ENCODE measurements around the gene TMEM234.

Gene TMEM234

DNA sequence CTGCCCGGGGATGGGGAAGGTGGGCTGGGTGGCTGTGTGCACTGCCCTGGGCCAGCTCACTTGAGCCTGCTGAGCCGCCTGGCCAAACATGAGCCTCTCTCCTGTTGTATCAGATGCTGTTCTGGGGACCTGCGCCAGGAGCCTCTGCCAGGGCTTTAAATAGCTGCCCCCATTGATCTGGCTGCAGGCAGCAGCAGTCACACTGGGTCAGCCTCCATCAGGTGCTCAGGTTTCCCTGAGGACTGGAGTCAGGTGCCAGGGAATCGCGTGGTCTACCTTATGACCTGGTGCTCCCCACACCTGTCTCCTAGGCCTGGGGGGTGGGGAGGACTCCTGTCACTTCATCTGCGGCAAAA is 22.5 kb downstream of the TMEM234 start:
- no peak for DNase-seq (ENCODE audit: low read depth)

DNA sequence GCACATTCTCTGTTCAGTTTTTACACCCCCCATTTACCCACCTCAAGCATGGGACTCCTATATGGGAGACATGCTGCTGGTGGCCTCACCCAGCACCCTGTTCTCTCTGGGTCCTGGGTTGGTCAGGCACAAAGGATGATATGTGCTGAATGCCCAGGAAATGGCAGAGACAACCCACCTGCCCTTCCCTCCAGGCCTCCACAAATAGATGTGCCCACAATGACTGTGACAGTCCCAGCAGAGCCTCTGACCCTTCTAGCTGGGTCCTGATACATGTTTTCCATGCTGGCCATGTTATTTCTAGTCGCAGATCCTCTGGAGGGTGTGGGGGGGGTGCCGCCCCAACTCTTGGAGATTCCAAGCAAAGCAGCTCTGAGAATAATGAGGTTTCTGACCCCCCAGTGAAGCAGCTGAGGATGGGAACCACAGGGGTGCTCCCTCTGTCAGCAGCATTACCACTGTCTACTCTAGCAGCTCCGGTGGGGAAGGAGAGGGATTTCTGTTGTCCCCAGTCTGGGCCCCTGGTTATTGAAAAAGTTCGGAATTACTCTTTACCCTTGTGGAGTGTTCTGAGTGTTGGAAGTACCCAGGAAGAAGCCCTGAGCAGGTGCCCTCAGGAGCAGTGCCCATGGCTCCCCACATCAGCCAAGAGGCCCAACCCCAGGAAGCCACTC is 23.0 kb downstream of the TMEM234 start:
- DNase-seq (ENCODE audit: low read depth) = no peak

- no peak for DNase-seq (ENCODE audit: low read depth)
These were observed 23.7 kb downstream of the TMEM234 start for GRCh38 chr1:32198237-32199042.

- DNase-seq (ENCODE audit: low read depth) = no peak
These were observed 24.3 kb downstream of the TMEM234 start for GRCh38 chr1:32197837-32198236.

DNA sequence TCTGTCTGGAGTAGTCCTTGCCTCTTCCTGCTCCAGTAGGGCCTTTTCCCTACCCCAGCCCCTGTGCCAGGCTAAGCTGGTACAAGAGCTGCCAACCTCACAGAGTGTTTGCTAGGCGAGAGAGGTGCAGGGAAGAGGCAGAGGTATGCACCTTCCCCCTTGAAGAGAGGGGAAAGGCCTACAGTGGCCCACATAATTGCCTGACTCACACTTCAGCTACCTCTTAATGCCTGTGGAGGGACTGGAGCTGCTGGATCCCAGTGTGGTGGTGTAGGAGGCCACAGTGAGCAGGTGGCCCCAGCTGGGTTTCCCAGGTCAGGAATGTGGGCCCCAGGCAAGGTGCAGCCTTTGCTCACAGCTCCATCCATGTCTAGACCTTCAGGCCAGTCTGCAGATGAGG is 25.1 kb downstream of the TMEM234 start:
- DNase-seq (ENCODE audit: low read depth) = no peak

DNA sequence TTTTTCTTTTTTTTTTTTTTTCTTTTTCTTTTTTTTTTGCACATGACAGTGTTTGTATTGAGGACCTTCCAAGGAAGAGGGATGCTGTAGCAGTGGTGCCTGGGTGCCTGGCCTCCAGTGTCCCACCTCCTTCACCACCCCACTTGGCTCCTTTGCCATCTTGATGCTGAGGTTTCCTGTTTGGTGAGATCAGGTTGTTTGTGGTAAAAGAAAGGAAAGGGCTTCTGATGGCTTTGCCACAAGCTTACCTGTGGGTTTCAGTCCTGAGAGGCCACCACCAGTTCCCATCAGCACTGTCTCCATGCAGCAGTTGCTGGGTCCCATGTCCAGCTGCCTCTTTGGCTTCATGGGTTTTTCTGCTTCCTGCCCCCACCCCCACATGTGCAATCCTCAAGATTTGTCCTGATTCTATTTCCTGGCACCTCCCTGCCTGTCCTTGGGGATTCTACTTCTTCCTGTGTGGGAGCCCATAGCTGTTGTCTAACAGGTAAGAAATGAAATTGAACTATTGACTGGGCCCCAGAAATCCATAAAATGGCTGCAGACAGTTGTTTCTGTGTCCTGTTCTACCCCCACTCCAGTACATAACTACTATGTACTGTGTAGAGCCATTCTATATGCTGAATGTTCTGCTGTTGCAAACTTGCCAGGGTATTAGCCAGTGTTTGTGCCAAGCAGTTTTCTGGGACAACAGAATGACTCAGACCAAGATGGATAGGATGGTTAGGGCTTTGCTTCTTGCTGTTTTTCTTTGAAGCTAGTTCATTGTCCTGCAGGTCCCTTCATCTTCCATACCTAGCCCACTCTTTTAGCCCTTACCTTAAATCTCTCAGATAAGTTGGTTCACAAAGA is 26.0 kb downstream of the TMEM234 start:
- no peak for DNase-seq (ENCODE audit: low read depth)

DNA sequence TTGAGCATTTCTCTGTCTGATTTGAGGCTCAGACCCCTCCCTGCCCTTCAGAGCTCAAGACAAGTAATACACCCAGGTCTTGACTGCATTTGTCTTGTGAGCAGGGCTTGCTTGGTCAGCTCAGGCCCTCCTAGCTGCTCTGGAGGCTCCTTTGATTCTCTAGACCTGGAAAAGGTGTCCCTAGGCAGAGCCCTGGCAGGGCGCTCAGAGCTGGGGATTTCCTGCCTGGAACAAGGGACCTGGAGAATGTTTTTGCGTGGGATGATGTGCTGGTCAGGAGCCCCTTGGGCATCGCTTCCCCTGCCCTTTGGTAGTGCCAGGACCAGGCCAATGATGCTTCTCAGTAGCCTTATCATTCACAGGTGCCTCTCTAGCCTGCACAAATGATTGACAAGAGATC is 26.6 kb downstream of the TMEM234 start:
- DNase-seq (ENCODE audit: low read depth) = no peak

DNA sequence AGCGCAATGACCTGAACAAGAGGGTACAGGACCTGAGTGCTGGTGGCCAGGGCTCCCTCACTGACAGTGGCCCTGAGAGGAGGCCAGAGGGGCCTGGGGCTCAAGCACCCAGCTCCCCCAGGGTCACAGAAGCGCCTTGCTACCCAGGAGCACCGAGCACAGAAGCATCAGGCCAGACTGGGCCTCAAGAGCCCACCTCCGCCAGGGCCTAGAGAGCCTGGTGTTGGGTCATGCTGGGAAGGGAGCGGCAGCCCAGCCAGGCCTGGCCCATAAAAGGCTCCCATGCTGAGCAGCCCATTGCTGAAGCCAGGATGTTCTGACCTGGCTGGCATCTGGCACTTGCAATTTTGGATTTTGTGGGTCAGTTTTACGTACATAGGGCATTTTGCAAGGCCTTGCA is 27.2 kb downstream of the TMEM234 start:
- no peak for DNase-seq (ENCODE audit: low read depth)

GRCh38 chr1:32192220-32192948 is 29.8 kb downstream of the TMEM234 start:
- DNase-seq (ENCODE audit: low read depth) = no peak

- no peak for DNase-seq (ENCODE audit: low read depth)
These were observed 34.3 kb downstream of the TMEM234 start for GRCh38 chr1:32187850-32188249.

DNA sequence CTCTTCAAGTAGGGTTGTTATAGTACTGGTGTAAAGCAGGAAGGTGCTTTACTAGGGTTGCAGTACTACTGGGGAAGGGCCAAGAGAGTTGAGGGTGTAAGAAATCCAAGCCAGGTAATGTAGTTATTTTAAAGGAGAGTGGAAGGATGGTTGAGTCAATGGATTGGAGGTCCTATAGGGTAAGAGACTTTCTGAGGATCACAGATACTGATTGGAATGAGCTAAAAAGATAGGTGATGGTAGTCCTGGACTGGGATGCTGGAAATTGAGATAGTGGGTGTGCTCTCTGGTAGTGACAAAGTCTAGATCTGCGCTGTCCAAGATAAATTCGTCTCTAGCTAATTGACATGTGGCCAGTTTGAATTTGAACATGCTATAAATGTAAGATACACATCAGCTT is 35.7 kb downstream of the TMEM234 start:
- no peak for DNase-seq (ENCODE audit: low read depth)

- DNase-seq (ENCODE audit: low read depth) = no peak
These were observed 36.1 kb downstream of the TMEM234 start for GRCh38 chr1:32186077-32186476.

DNA sequence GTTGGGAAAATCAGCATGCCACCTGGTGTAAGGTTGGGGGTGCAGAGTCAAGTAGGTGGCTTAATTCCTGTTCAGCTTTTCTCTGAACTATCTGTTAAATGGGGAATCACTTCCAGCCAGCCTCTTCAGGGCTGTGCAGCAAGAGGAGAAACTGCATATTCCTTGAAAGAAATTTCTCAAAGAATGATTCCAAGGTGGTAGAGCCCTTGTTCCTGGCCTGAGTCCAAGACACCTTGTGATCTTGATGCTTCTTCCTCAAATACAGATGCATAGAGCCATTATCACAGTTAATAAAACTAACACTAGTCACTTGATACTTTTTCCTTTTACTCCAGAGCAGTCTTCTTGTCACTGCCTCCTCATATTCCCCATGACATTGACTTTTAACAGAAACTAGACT is 37.5 kb downstream of the TMEM234 start:
- DNase-seq (ENCODE audit: low read depth) = no peak

DNA sequence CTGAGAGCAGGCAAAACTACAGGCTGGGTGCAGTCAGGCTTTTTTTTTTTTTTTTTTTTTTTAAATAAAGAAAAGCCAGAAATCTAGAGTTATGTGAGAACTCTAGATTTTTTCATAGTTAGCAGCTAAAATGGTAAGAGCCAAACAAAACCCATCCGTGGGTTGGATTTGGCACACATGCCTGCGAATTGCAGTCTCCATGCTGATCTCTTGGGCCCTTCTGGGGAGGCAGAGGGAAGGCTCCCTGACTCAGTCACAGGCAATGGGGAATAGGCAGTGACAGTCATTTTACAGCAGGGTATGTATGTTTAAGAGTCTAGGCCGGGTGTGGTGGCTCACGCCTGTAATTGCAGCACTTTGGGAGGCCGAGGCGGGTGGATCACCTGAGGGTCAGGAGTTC is 40.1 kb downstream of the TMEM234 start:
- DNase-seq (ENCODE audit: low read depth) = no peak

DNA sequence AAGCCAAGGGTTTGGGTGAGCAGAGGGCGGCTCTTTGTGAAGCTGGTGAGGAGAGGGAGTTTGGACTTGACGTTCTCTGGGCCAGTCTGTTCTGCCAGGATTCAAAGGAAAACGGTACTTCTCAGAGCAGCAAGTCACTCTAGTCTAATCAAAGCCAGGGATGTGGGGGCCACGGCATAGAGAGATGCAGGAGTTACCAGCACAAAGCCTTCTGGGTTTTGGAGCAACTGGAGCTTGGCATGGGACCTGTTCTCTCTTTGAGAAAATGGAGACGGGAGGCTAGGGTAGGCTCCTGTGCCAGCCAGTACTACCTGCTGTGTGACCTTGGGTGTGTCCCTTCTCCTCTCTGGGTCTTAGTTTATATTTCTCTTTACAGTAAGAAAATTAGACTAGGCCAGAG is 40.6 kb downstream of the TMEM234 start:
- no peak for DNase-seq (ENCODE audit: low read depth)

- no peak for DNase-seq (ENCODE audit: low read depth)
These were observed 41.1 kb downstream of the TMEM234 start for GRCh38 chr1:32181065-32181464.

GRCh38 chr1:32180186-32181060 is 41.7 kb downstream of the TMEM234 start:
- no peak for DNase-seq (ENCODE audit: low read depth)

DNA sequence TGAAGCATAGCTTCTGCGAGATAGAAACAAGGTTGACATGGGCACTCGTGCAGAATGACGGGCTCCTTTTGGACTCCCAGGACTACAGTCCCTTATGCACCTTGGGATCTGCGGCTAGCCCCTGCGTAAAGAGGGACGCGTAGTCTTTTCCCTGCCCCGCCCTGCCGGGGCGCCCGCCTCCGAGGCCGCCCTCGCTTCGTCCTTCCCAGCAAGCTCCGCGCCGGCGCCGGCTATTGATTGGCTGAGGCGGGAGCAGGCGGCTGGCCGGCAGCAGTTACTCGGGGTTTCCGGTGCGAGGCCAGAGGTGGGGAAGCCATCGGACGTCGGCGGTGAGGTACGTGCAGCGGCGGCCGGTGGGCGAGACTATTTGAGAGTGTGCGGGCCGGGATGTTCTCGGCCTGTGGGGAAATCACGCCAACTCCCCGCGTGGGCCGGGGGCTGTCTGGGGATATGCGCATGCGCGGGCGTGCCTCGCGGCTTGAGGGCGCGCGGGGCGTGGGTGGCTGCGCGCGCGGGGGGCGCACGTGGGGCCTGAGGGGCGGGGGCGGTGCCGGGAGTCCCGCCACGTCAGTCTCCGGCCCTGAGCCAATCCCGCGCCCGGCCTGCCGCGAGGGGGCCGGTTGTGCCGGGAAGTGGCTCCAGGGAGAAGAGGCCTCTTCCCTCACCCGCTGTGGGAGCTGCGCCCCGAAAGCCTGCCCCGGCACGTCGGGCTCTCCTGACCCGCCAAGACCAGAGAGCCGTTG is 42.5 kb downstream of the TMEM234 start, which contains the start of gene TXLNA:
TXLNA (plus strand) TSS at position 233 of the 743 bp plus-strand sequence. CDS start 671 bp downstream, outside the sequence.
- peak; percentile 87 for DNase-seq (ENCODE audit: low read depth)

GRCh38 chr1:32179193-32179442 is 43.0 kb downstream of the TMEM234 start:
- no peak for DNase-seq (ENCODE audit: low read depth)

DNA sequence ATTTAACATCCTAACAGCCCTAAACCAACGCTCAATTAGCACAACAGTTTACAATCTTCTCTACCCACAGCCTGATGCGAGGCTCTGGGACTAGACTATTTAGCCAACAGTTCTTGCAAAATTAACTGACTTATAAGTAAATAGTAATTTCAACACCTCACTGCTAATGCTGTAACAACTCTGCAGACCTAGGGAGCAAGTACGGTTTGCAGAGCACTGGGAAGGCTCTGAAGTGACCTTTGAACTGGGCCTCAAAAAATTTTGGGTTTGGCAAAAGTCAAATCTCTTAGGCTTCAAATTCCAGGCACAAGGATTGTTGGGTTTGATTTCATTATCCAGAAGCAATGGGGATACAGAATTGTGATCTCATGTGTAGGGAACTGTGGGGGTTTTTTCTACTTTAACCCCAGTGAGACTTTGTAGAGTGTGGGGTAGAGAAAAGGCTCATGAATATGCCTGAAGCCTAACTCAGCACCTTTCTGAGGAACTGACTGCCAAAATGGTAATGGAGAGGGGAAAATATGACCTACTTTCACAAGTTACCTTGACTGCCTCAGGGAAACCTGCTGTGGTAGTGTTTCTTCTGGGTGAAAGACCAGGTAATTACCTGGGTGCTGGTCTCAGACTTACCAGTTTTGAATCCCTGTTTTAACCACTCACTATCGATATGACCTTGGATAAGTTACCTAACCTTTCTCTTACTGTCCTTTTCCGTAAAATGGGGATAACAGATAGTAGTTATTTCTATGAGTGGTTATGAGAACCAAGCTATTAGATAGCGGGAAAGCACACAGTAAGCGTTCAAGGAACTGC is 43.6 kb downstream of the TMEM234 start:
- DNase-seq (ENCODE audit: low read depth) = no peak

Measured in CMK (cell line).